Small intestine (tissue), 7 donors: ENCODE results near the gene TSKU. TPM values are rescaled to one million over a fixed set of nuclear protein-coding genes. Genes with fewer than 3 reads are reported as not detected.

Experiments
- DNase-seq, 2 donors: peaks; one replicate each; pipeline versions ENCODE4 v3.0.0 to v3.0.0-alpha.2; 2013
- FAIRE-seq: peaks from 2 replicates; lab custom pipeline; 2012; peaks lifted over from hg19 to GRCh38; lab: Jason Lieb, UNC
- H3K27ac ChIP-seq, 3 donors: one replicate each; pipeline ENCODE4 v1.5.1; 2013; ENCODE audit warnings: low read length in 2 of 3, mild to moderate bottlenecking in 2 of 3, control low read depth in 1 of 3, inconsistent platforms in 1 of 3, low read depth in 1 of 3, moderate library complexity in 1 of 3
- H3K27me3 ChIP-seq, 3 donors: one replicate each; pipeline ENCODE4 v1.6.1; 2013; ENCODE audit warnings: low read length in 3 of 3, inconsistent platforms in 1 of 3; ENCODE audit not compliant: control insufficient read depth in 3 of 3, insufficient read depth in 3 of 3
- H3K36me3 ChIP-seq, 3 donors: one replicate each; pipeline ENCODE4 v1.6.1; 2013; ENCODE audit warnings: low read length in 3 of 3, inconsistent platforms in 1 of 3, low read depth in 1 of 3, mild to moderate bottlenecking in 1 of 3, moderate library complexity in 1 of 3; ENCODE audit not compliant: control insufficient read depth in 3 of 3, insufficient read depth in 2 of 3
- H3K4me1 ChIP-seq, 3 donors: one replicate each; pipeline ENCODE4 v1.6.1; 2013; ENCODE audit warnings: low read length in 2 of 3, inconsistent platforms in 1 of 3, low read depth in 1 of 3, mild to moderate bottlenecking in 1 of 3, moderate library complexity in 1 of 3; ENCODE audit not compliant: control insufficient read depth in 3 of 3, insufficient read depth in 2 of 3
- H3K4me3 ChIP-seq, 3 donors: one replicate each; pipeline ENCODE4 v1.5.1; 2013; ENCODE audit warnings: low read length in 3 of 3, control low read depth in 1 of 3, inconsistent platforms in 1 of 3, low read depth in 1 of 3, mild to moderate bottlenecking in 1 of 3, moderate library complexity in 1 of 3
- H3K9me3 ChIP-seq, 2 donors: one replicate each; pipeline ENCODE4 v1.6.1; 2013; ENCODE audit warnings: low read depth in 1 of 2, low read length in 1 of 2; ENCODE audit not compliant: control insufficient read depth in 2 of 2, insufficient read depth in 1 of 2
- WGBS, 3 donors: extraction: QIAGEN DNeasy Blood & Tissue Kit; methylation state at CpG; one replicate each; pipeline ENCODE4 v1.1.7; 2013; 5-methylcytosine and 5-hydroxymethylcytosine counted together
- polyA plus RNA-seq, 4 donors: library from polyadenylated mRNA; stranded (reverse) in 3 of 4; unstranded in 1 of 4; fragments of 200-250 nt in 3 of 4; fragments of 120-200 nt in 1 of 4; gene quantifications; one replicate each; pipeline versions ENCODE4 v1.2.1 to v1.2.3, GENCODE V29; 2013
- donor health status: healthy with polysubstance abuse.
- donor health status: control.
- donor health status: control.
- donor health status: Bipolar disorder and iron deficiency.
- donor health status: healthy.

Gene TSKU
- polyA plus RNA-seq, 4 donors = 21.9 to 42.7 (median 26.2) TPM

DNA sequence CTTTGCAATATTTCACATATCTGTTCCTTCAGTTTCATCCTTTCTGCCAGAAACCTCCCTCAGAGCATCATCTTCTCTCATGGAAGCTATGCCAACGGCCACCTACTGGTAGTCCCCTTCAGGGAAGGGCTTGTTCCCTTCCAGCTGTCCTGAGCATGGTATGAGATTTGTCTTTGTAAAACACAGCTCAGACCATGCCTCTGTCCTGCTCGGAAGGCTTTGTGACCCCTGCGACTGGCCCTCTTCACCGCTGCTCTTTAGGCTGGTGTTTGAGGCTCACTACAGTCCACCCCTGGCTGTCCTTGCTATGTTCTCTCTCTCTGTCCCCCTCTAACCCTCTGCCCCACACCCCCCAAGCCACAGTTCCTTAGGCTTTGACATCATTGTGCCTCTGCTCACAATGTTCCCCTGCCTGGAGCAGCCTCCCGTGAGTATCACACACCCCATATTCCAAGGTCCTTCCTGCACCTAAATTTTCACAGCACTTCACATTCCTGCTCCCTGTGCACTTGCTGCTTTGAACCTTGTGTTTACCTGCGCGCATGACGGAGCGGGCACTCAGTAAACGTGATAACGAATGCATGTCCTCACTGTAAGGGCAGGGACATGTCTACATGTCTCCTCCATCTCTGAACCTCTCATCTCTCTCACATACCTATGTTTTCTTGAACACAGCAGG is 53.6 kb downstream of the TSKU start:
- 19 to 53% (median 29%) methylated on average over 11 of the region's 11 CpGs for WGBS, 3 donors
- no peaks in the 10 kb centered on the region for H3K9me3 ChIP-seq
- peak overlapping the region in 2 of 3 donors; percentile 8 to 56 for H3K27ac ChIP-seq
- DNase-seq (peak; percentile 45 to 87), FAIRE-seq (no peak)
- no peak overlapping the region for H3K4me3 ChIP-seq
- H3K27me3 ChIP-seq = no peaks in the 10 kb centered on the region
- H3K36me3 ChIP-seq = no peaks in the 10 kb centered on the region
- H3K4me1 ChIP-seq = peaks cover 8 to 20% (median 13%) of the 10 kb centered on the region in 3 donors

DNA sequence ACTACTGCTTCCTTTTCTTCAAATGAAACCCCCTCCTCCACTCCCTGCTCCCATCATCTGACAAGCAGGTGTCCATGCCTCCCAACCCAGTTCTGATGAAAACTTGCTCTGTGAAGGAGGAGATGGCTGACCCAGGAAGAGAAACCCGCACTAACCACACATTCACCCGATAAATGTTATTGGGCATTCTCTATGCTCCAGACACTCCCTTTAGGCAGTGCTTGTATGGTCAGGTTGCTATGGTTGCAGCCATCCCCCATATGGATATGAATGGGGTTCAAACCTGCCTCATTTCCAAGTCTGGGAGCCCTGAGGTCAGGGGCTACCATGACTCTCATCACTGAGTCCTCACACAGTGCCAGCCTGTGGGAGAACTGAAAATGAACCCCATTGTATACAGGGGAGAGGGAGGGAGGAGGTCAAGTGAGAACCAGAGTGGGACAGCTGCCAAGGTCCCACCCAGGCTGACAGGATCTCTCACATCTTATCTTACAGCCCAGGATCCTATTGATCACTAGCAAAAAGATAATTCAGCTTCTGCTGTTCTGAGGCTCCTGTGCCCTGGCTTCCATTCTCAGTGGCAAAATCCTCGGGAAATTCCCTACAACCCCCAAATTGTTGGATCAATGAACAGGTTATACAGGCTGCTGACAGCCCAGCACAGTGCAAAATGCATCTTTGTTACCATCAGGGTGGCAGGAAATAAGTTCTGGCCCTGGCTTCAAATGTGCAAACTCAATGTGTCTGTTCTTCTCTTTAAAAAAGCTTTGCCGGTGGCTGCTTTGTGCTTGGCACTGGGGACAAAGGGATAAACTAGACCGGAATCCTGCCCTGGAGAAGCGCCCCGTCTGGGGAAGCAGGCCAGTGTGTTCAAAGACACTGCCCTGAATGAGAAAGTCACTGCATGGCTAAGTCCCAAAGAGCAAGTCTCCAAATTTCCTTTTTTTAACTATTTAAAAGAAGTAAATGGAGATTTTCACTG is 54.8 kb downstream of the TSKU start:
- Histone ChIP-seq H3K27ac (no peak overlapping the region), H3K4me1 (peaks cover 8 to 20% (median 13%) of the 10 kb centered on the region in 3 donors), H3K36me3 (no peaks in the 10 kb centered on the region), H3K4me3 (no peak overlapping the region), H3K27me3 (no peaks in the 10 kb centered on the region), H3K9me3 (no peaks in the 10 kb centered on the region)
- DNase-seq (peak in 1 of 2 donors; percentile 38), FAIRE-seq (no peak)
- WGBS, 3 donors = 55 to 62% (median 55%) methylated on average over 7 of the region's 7 CpGs

DNA sequence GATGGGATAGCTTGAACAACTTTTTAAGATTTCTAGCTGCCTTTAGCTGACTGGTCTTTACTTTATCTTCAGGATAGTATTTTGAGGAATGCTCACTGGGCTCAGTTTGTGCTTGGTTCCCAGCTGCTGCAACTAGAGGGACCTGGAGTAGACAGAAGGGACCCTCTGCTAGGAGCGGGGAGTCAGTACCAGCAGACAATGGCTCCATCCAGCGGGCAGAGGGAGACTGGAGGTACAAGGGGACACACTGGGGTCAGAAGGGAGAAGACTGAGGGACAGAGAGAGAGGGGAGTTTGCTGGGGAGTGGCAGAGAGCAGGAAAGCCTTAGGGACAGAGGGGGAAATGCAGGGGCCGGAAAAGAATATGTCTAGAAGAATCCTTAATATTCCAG is 55.5 kb downstream of the TSKU start:
- 72 to 90% (median 87%) methylated on average over 3 of the region's 3 CpGs for WGBS, 3 donors
- H3K27ac ChIP-seq = peak overlapping the region in 1 of 3 donors; percentile 9
- no peak for FAIRE-seq

DNA sequence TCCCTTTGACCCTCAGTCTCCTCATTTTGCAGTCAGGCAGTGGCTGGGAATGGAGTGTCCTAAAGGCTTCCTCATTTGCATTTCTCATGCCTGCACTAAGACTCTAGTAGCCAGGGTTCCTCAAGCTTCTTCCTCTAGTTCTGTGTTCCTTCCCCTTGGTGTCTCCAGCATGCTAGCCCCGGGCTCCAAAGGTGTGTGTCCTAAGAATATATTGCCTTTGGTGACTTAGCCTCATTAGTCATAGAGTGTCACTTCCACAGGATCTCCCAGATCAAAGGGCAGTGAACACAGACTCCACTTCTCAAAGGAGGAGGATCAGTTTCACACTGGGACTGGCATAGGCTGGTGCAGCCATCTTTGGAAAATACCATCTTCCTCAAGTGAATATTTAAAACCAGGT is 56.2 kb downstream of the TSKU start:
- Histone ChIP-seq H3K4me3 (no peak overlapping the region), H3K27ac (peak overlapping the region in 2 of 3 donors; percentile 41 to 61), H3K36me3 (no peaks in the 10 kb centered on the region), H3K9me3 (no peaks in the 10 kb centered on the region), H3K27me3 (no peaks in the 10 kb centered on the region), H3K4me1 (peaks cover 8 to 20% (median 13%) of the 10 kb centered on the region in 3 donors)
- WGBS, 3 donors = 0 to 21% (median 6%) methylated on average over 1 of the region's 1 CpG
- FAIRE-seq = no peak
- peak; percentile 77 to 97 for DNase-seq

More for the DNA sequence above, 55.5 kb downstream of the TSKU start:
- Histone ChIP-seq H3K4me3 (no peak overlapping the region), H3K4me1 (peaks cover 8 to 20% (median 13%) of the 10 kb centered on the region in 3 donors), H3K9me3 (no peaks in the 10 kb centered on the region), H3K27me3 (no peaks in the 10 kb centered on the region), H3K36me3 (no peaks in the 10 kb centered on the region)
- no peak for DNase-seq

DNA sequence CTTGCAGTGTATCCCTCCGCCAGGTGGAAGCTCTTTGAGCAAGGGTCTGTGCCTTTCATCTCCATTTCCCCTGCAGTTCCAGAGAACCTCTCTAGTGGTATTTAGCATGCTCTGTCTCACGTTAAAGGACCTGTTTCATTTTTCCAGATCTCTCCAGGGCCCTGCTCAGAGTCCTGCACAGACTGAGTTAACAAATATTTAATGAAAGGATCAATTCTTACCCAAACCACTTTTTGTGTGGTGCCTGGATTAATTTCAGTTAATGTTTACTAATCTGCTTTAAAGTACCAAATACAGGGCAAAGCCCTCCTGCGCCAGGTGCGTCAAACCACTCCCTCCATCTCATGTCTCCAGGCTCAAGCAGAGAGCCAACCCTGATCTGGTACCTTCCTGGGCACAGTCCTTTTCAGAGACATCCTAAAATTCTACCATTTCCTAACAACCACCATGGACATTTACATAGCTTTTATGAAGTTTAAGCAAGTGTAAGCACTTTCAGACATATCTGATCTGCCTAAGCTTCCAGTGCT is 58.8 kb downstream of the TSKU start:
- Histone ChIP-seq H3K9me3 (no peaks in the 10 kb centered on the region), H3K27ac (no peak overlapping the region), H3K36me3 (no peaks in the 10 kb centered on the region), H3K4me3 (no peak overlapping the region), H3K4me1 (peaks cover 8 to 15% (median 10%) of the 10 kb centered on the region in 3 donors), H3K27me3 (no peaks in the 10 kb centered on the region)
- no peak for DNase-seq
- WGBS, 3 donors = 53 to 81% (median 67%) methylated on average over 4 of the region's 4 CpGs
- FAIRE-seq = no peak

DNA sequence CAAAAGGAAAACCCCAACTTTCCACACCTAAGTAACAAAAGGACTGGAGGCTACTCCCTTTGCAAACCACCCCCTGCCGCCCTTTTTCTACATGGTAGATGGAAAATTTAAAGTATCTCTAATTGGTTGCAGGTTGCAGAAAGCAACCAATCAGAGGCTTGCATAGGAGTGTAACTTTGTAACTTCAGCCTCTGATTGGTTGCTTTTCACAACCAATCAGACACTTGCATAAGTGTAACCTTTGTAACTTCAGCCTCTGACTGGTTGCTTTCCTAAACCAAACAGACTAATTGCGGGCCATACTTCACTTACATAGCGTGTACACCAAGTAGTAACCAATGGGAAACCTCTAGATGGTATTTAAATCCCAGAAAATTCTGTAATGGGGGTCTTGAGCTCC is 60.8 kb downstream of the TSKU start:
- WGBS, 3 donors = 96 to 99% (median 98%) methylated on average over 3 of the region's 3 CpGs
- no peak for FAIRE-seq

GRCh38 chr11:76844511-76844910 is 61.4 kb downstream of the TSKU start:
- DNase-seq = no peak
- Histone ChIP-seq H3K36me3 (no peaks in the 10 kb centered on the region), H3K27me3 (peaks cover 0 to 3% (median 0%) of the 10 kb centered on the region in 3 donors), H3K27ac (no peak overlapping the region), H3K4me1 (peaks cover 3 to 4% (median 4%) of the 10 kb centered on the region in 3 donors), H3K9me3 (no peaks in the 10 kb centered on the region), H3K4me3 (no peak overlapping the region)
- 89 to 94% (median 92%) methylated on average over 10 of the region's 10 CpGs for WGBS, 3 donors
- FAIRE-seq = no peak

More for the DNA sequence above, 60.8 kb downstream of the TSKU start:
- DNase-seq = no peak
- H3K36me3 ChIP-seq = no peaks in the 10 kb centered on the region
- H3K4me3 ChIP-seq = no peak overlapping the region
- H3K27ac ChIP-seq = no peak overlapping the region
- peaks cover 3 to 8% (median 4%) of the 10 kb centered on the region in 3 donors for H3K4me1 ChIP-seq
- H3K9me3 ChIP-seq = no peaks in the 10 kb centered on the region
- no peaks in the 10 kb centered on the region for H3K27me3 ChIP-seq

GRCh38 chr11:76845069-76845468 is 61.9 kb downstream of the TSKU start:
- Histone ChIP-seq H3K4me1 (peaks cover 0 to 1% (median 0%) of the 10 kb centered on the region in 3 donors), H3K27ac (no peak overlapping the region), H3K4me3 (no peak overlapping the region), H3K27me3 (peaks cover 0 to 3% (median 0%) of the 10 kb centered on the region in 3 donors), H3K36me3 (no peaks in the 10 kb centered on the region), H3K9me3 (no peaks in the 10 kb centered on the region)
- FAIRE-seq (no peak), DNase-seq (no peak)
- 53 to 85% (median 68%) methylated on average over 3 of the region's 3 CpGs for WGBS, 3 donors
